NCI-H2196 (cell line): ENCODE measurements around the gene BTBD7.

Experiments
- DNase-seq: peaks from one replicate; lab custom pipeline; 2025; ENCODE audit not compliant: unreplicated experiment; lab: John Stamatoyannopoulos, UW

Gene BTBD7

GRCh38 chr14:93331002-93331727 lies 1.7 kb downstream of the BTBD7 start:
- no peak for DNase-seq

GRCh38 chr14:93330609-93331000 lies 2.2 kb downstream of the BTBD7 start:
- DNase-seq = no peak

- no peak for DNase-seq
Observed at GRCh38 chr14:93329965-93330608, 2.7 kb downstream of the BTBD7 start.

- DNase-seq = no peak
Observed at GRCh38 chr14:93328546-93328945, 4.3 kb downstream of the BTBD7 start.

- no peak for DNase-seq
Observed at GRCh38 chr14:93326196-93326595, 6.6 kb downstream of the BTBD7 start.

- DNase-seq = no peak
Observed at GRCh38 chr14:93323600-93324174, 9.1 kb downstream of the BTBD7 start.

GRCh38 chr14:93322929-93323599 lies 9.8 kb downstream of the BTBD7 start:
- no peak for DNase-seq

GRCh38 chr14:93320489-93320888 lies 12.3 kb downstream of the BTBD7 start:
- no peak for DNase-seq

- no peak for DNase-seq
Observed at GRCh38 chr14:93319958-93320357, 12.9 kb downstream of the BTBD7 start.

GRCh38 chr14:93319494-93319893 lies 13.3 kb downstream of the BTBD7 start:
- no peak for DNase-seq

GRCh38 chr14:93318927-93319326 lies 13.9 kb downstream of the BTBD7 start:
- no peak for DNase-seq

- DNase-seq = no peak
Observed at GRCh38 chr14:93317875-93318807, 14.7 kb downstream of the BTBD7 start.

GRCh38 chr14:93317210-93317874 lies 15.5 kb downstream of the BTBD7 start:
- no peak for DNase-seq

GRCh38 chr14:93316716-93317115 lies 16.1 kb downstream of the BTBD7 start:
- DNase-seq = no peak

- DNase-seq = no peak
Observed at GRCh38 chr14:93315575-93315974, 17.3 kb downstream of the BTBD7 start.

- DNase-seq = no peak
Observed at GRCh38 chr14:93311082-93311481, 21.8 kb downstream of the BTBD7 start.

- DNase-seq = no peak
Observed at GRCh38 chr14:93309427-93309966, 23.3 kb downstream of the BTBD7 start.

GRCh38 chr14:93308686-93309345 lies 24.0 kb downstream of the BTBD7 start:
- DNase-seq = no peak

GRCh38 chr14:93306812-93307211 lies 26.0 kb downstream of the BTBD7 start:
- no peak for DNase-seq
